HEK293T (cell line): ENCODE data around the gene PRDM15.

ENCODE experiments used
- FOXA1 ChIP-seq: fragments of 450-650 bp; IDR thresholded peaks from 2 replicates; pipeline ENCODE4 v1.6.1; 2016; ENCODE audit warnings: mild to moderate bottlenecking
- FOXM1 ChIP-seq: fragments of 450-650 bp; IDR thresholded peaks from 2 replicates; pipeline ENCODE4 v1.6.1; 2017; ENCODE audit warnings: mild to moderate bottlenecking, borderline replicate concordance
- NFRKB ChIP-seq: fragments of 450-650 bp; IDR thresholded peaks from 2 replicates; pipeline ENCODE4 v1.6.1; 2016; ENCODE audit warnings: mild to moderate bottlenecking, moderate library complexity
- SP1 ChIP-seq: fragments of 450-650 bp; IDR thresholded peaks from 2 replicates; pipeline ENCODE4 v1.6.1; 2017

- TF ChIP-seq FOXA1 (no peak), FOXM1 (no peak), NFRKB (no peak), SP1 (no peak)
Measured at GRCh38 chr21:41918561-41919358, 39.6 kb upstream of the PRDM15 start.
